ENCODE measurements around the gene OCA2. TPM values are rescaled to one million over a fixed set of nuclear protein-coding genes. Genes with fewer than 3 reads are reported as not detected.

Gene OCA2
- total and polyA plus RNA-seq, 11 donors: 0.04 to 0.10 (median 0.07) TPM; not detected in 8

GRCh38 chr15:27865323-27865922, 233.7 kb downstream of the OCA2 start:
- intact Hi-C loops (cut with DNase I): no loop called here
- Histone ChIP-seq H3K36me3 (no peaks in the 10 kb centered on the region), H3K4me1 (no peaks in the 10 kb centered on the region), H3K27me3 (no peaks in the 10 kb centered on the region), H3K4me3 (no peak overlapping the region), H3K27ac (no peak overlapping the region), H3K9me3 (no peaks in the 10 kb centered on the region)
- TF ChIP-seq CTCF (IDR thresholded peaks at IDR 0.05) (no peak), POLR2A (IDR thresholded peaks at IDR 0.05) (no peak)
- no peak for ATAC-seq
- DNase-seq: no peak
- 79 to 88% (median 81%) methylated on average over 6 to 12 of the region's 12 CpGs for WGBS, 4 donors

- H3K27ac ChIP-seq: no peak overlapping the region
- H3K4me3 ChIP-seq: no peak overlapping the region
- no peaks in the 10 kb centered on the region for H3K9me3 ChIP-seq
- no peaks in the 10 kb centered on the region for H3K36me3 ChIP-seq
- ATAC-seq (no peak), DNase-seq (no peak)
- WGBS, 4 donors: 77 to 83% (median 82%) methylated on average over 8 of the region's 8 CpGs
- TF ChIP-seq POLR2A (IDR thresholded peaks at IDR 0.05) (no peak), CTCF (IDR thresholded peaks at IDR 0.05) (no peak)
- H3K27me3 ChIP-seq: no peaks in the 10 kb centered on the region
- intact Hi-C loops (cut with DNase I): no loop called here
- no peaks in the 10 kb centered on the region for H3K4me1 ChIP-seq
Observed at GRCh38 chr15:27864719-27865118, 234.4 kb downstream of the OCA2 start.

- Histone ChIP-seq H3K27me3 (no peaks in the 10 kb centered on the region), H3K4me1 (no peaks in the 10 kb centered on the region), H3K4me3 (no peak overlapping the region), H3K27ac (no peak overlapping the region), H3K36me3 (no peaks in the 10 kb centered on the region), H3K9me3 (no peaks in the 10 kb centered on the region)
- intact Hi-C loops (cut with DNase I): no loop called here
- TF ChIP-seq CTCF (IDR thresholded peaks at IDR 0.05): no peak
- TF ChIP-seq POLR2A (IDR thresholded peaks at IDR 0.05): no peak
- no peak for ATAC-seq
- 78 to 89% (median 88%) methylated on average over 2 of the region's 2 CpGs for WGBS, 4 donors
- DNase-seq: no peak
Observed at GRCh38 chr15:27864086-27864485, 235.0 kb downstream of the OCA2 start.

- Histone ChIP-seq H3K4me1 (no peaks in the 10 kb centered on the region), H3K27ac (no peak overlapping the region), H3K27me3 (no peaks in the 10 kb centered on the region), H3K4me3 (no peak overlapping the region), H3K9me3 (peaks cover 0 to 8% (median under 1%) of the 10 kb centered on the region in 12 donors), H3K36me3 (no peaks in the 10 kb centered on the region)
- intact Hi-C loops (cut with DNase I): no loop called here
- TF ChIP-seq POLR2A (IDR thresholded peaks at IDR 0.05) (no peak), CTCF (IDR thresholded peaks at IDR 0.05) (no peak)
- 70 to 81% (median 79%) methylated on average over 6 of the region's 6 CpGs for WGBS, 4 donors
- DNase-seq (no peak), ATAC-seq (no peak)
Observed at GRCh38 chr15:27863000-27863399, 236.1 kb downstream of the OCA2 start.

Measured in heart left ventricle (tissue), 16 donors.